ENCODE measurements around the gene MTSS2.

Gene MTSS2

DNA sequence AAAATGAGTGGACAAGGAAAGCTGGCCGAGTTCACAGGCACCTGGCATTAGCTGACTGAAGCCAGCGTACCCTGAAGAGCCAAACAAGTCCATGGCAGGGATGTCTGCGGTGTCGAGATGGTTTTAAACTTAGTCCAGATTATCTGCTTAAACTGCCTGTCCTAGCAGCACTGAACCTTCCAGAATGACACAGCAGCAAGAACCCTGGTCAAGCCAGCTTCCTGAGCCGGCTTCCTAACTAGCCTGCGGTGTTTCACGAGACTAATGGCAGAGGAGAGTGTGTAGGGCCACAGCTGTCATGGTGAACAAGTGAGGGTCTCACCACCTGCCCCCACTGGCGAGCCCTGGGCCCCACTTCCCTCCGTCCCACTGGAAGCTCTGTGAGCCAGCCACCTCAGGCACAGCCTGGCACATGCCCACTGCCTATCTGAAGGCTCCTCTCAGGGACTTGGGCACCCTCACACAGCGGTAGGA, 28.8 kb upstream of the MTSS2 start:
- DNase-seq (ENCODE audit: low spot score), result no peak
- in situ Hi-C loops (cut with MboI; ENCODE audit: low pct_unique_long_range_greater_than_20kb, low sequenced_read_pairs, unreplicated experiment), result no loop called here
- TF ChIP-seq, protein P1, sequence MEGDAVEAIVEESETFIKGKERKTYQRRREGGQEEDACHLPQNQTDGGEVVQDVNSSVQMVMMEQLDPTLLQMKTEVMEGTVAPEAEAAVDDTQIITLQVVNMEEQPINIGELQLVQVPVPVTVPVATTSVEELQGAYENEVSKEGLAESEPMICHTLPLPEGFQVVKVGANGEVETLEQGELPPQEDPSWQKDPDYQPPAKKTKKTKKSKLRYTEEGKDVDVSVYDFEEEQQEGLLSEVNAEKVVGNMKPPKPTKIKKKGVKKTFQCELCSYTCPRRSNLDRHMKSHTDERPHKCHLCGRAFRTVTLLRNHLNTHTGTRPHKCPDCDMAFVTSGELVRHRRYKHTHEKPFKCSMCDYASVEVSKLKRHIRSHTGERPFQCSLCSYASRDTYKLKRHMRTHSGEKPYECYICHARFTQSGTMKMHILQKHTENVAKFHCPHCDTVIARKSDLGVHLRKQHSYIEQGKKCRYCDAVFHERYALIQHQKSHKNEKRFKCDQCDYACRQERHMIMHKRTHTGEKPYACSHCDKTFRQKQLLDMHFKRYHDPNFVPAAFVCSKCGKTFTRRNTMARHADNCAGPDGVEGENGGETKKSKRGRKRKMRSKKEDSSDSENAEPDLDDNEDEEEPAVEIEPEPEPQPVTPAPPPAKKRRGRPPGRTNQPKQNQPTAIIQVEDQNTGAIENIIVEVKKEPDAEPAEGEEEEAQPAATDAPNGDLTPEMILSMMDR (IDR thresholded peaks at IDR 0.05; ENCODE audit: extremely low read depth, insufficient read depth, missing control alignments), result no peak

- TF ChIP-seq, protein P1 (IDR thresholded peaks at IDR 0.05; ENCODE audit: extremely low read depth, insufficient read depth, missing control alignments), result no peak
- in situ Hi-C loops (cut with MboI; ENCODE audit: low pct_unique_long_range_greater_than_20kb, low sequenced_read_pairs, unreplicated experiment), result no loop called here
- DNase-seq (ENCODE audit: low spot score), result no peak
Observed at GRCh38 chr16:70713824-70714223, 28.0 kb upstream of the MTSS2 start.

- TF ChIP-seq, protein P1 (IDR thresholded peaks at IDR 0.05; ENCODE audit: extremely low read depth, insufficient read depth, missing control alignments), result no peak
- DNase-seq (ENCODE audit: low spot score), result no peak
- in situ Hi-C loops (cut with MboI; ENCODE audit: low pct_unique_long_range_greater_than_20kb, low sequenced_read_pairs, unreplicated experiment), result no loop called here
Observed at GRCh38 chr16:70713342-70713741, 27.5 kb upstream of the MTSS2 start.

DNA sequence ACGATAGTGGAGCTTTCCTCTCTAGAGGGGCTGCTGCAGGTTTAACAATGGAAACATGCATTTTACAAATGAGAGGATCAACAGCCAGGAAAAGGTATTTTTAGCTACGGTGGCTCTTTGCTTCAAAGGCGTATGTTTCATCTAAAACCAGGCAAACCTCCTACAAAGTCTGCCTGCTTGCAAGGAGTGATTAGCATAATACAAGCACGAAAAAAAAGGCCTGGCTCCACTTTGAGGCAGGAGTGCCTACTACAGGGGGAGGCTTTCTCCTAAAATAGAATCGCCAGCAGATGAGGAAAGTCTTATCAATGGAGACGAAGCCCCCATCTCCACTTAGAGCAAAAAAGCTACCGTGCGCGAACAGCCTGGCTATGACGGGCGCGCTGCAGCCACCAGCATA, 27.1 kb upstream of the MTSS2 start:
- TF ChIP-seq, protein P1 (IDR thresholded peaks at IDR 0.05; ENCODE audit: extremely low read depth, insufficient read depth, missing control alignments), result no peak
- in situ Hi-C loops (cut with MboI; ENCODE audit: low pct_unique_long_range_greater_than_20kb, low sequenced_read_pairs, unreplicated experiment), result no loop called here
- no peak for DNase-seq (ENCODE audit: low spot score)

DNA sequence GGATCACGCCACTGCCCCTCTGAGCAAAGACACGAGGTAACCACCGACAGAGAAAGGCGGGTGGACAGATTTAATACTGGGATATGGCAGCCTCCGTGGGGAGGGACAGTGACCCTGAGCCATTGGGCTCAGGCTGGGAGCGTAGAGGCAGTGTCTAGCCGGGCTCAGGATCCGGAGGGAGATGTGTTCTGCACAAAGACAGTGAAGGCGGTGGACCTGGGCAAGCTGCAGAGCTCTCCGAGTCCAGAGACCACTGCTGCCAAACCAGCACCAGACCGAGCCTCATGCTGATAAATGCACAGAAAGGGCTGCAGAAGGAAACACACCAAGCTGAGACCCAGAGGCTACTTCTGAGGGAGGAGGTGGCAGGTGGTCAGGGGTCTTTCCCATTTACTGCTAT, 26.5 kb upstream of the MTSS2 start:
- TF ChIP-seq, protein P1 (IDR thresholded peaks at IDR 0.05; ENCODE audit: extremely low read depth, insufficient read depth, missing control alignments), result no peak
- in situ Hi-C loops (cut with MboI; ENCODE audit: low pct_unique_long_range_greater_than_20kb, low sequenced_read_pairs, unreplicated experiment), result no loop called here
- no peak for DNase-seq (ENCODE audit: low spot score)

DNA sequence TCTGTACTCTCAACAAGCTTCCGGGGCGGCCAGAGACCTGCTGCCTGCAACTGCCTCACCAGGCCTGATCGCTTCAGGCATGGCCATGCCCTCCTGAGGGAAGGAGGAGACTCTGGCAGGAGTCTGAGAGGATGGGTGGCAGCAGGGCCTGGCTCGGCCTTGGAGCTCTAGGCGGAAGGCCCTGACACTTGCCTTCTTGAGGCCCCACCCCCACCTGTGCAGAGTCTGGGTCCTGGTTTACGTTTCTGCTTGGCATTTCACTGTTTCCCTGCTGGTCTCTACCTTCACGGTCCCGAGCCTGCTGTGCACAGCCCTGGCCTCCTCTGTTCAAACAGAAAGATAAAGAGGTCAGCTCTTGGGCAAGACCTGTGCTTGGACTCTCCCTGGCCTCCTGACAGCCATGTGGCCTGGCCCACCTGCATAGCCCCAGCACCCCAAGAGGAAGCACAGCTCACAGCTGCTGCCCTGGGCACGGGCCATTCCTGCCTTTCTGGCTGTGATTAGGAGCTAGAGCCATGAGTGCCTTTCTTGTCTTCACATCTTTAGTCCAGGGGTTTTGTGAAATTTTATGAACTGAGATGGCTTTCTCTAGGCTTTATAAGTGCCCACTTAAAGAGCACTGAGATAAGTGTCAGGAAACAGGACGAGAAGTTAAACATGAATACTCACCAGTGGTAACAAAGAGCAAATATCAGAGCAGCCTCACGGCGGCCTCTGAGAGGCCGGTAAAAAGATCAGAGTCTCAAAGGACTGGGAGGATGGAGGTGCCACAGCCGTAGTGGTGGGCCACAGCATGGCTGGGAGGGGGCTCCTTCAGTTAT, 25.6 kb upstream of the MTSS2 start:
- DNase-seq (ENCODE audit: low spot score), result no peak
- TF ChIP-seq, protein P1 (IDR thresholded peaks at IDR 0.05; ENCODE audit: extremely low read depth, insufficient read depth, missing control alignments), result no peak
- in situ Hi-C loops (cut with MboI; ENCODE audit: low pct_unique_long_range_greater_than_20kb, low sequenced_read_pairs, unreplicated experiment), result no loop called here

Data from GM13977 (cell line).